ENCODE measurements around the gene TSSK3. TPM values are rescaled to one million over a fixed set of nuclear protein-coding genes. Genes with fewer than 3 reads are reported as not detected.

Gene TSSK3
- total and polyA plus RNA-seq, 9 of the 15 experiments (the other 6 are each of a cell fraction or from before 2014, with no cell fraction given): 0.27 to 2.8 (median 1.9) TPM

GRCh38 chr1:32394890-32395432, 32.6 kb downstream of the TSSK3 start (continued):
- TF ChIP-seq ZNF318 (IDR thresholded peaks at IDR 0.05; ENCODE audit: borderline replicate concordance in 1 of 2, low read depth in 1 of 2): no peak
- TF ChIP-seq RFX7 (CRISPR knock-in tag; IDR thresholded peaks at IDR 0.05): no peak
- no peak for TF ChIP-seq MBD1 (CRISPR knock-in tag; IDR thresholded peaks at IDR 0.05)
- TF ChIP-seq SP2 (IDR thresholded peaks at IDR 0.05; ENCODE audit: extremely low read depth, low read depth, low read length, poor library complexity, severe bottlenecking): no peak
- TF ChIP-seq HDGF (IDR thresholded peaks at IDR 0.05): no peak
- TF ChIP-seq HCFC1 (IDR thresholded peaks at IDR 0.05; ENCODE audit: low read depth, low read length): no peak
- TF ChIP-seq ZKSCAN3 (CRISPR knock-in tag; IDR thresholded peaks at IDR 0.05): no peak
- TF ChIP-seq ZNF431 (CRISPR knock-in tag; IDR thresholded peaks at IDR 0.05): 0 out of 2 replicates have a peak, but pooled peaks have one; percentile 59
- TF ChIP-seq, protein P1, sequence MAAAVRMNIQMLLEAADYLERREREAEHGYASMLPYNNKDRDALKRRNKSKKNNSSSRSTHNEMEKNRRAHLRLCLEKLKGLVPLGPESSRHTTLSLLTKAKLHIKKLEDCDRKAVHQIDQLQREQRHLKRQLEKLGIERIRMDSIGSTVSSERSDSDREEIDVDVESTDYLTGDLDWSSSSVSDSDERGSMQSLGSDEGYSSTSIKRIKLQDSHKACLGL (CRISPR knock-in tag; IDR thresholded peaks at IDR 0.05; ENCODE audit: borderline replicate concordance, poor library complexity, severe bottlenecking): no peak
- no peak for TF ChIP-seq ZNF134 (CRISPR knock-in tag; conservative IDR thresholded peaks at IDR 0.05)
- TF ChIP-seq NFXL1 (CRISPR knock-in tag; IDR thresholded peaks at IDR 0.05): no peak
- no peak for TF ChIP-seq COPS2 (conservative IDR thresholded peaks at IDR 0.05)
- no peak for TF ChIP-seq ZNF239 (CRISPR knock-in tag; IDR thresholded peaks at IDR 0.05)
- no peak for TF ChIP-seq LARP7 (IDR thresholded peaks at IDR 0.05)
- TF ChIP-seq KLF1 (tag; IDR thresholded peaks at IDR 0.05): no peak
- no peak for TF ChIP-seq ELK1 (CRISPR knock-in tag; IDR thresholded peaks at IDR 0.05)
- TF ChIP-seq SMARCB1 (IDR thresholded peaks at IDR 0.05; ENCODE audit: insufficient read length, low read depth): no peak
- 0 out of 2 replicates have a peak, but pooled peaks have one; percentile 14 for TF ChIP-seq ZNF263 (CRISPR knock-in tag; IDR thresholded peaks at IDR 0.05; ENCODE audit: borderline replicate concordance)
- no peak for TF ChIP-seq ZNF583 (CRISPR knock-in tag; IDR thresholded peaks at IDR 0.05)
